T-cell (primary cell): ENCODE results near the gene GPR89A. TPM values are rescaled to one million over a fixed set of nuclear protein-coding genes. Genes with fewer than 3 reads are reported as not detected.
"Not testable (repeated sequence)": the region's sequence is repeated elsewhere in the genome, so short reads cannot be mapped to it uniquely, and the experiment has no call there.

Source experiments
- ATAC-seq, 4 experiments: fragments of 200-7000 bp in 3 of 4; fragments of 150-1000 bp in 1 of 4; cut with Tn5 transposase; replicated peaks in 1 of 4; 1 replicate in 3 of 4; 2 replicates in 1 of 4; pipeline ENCODE4 v1.10.0; 2021; ENCODE audit warnings: moderate library complexity in 3 of 4, mild to moderate bottlenecking in 2 of 4, moderate number of reproducible peaks in 1 of 4
- CTCF ChIA-PET, 2 donors: fragments of 300-600 bp; sonication (Branson Sonifier 250); formaldehyde crosslinking; loops; one replicate each; lab custom pipeline; 2022; ENCODE audit warnings: antibody characterized with exemption in 2 of 2; lab: Charles Lee
- POLR2A ChIA-PET, 2 donors: fragments of 300-600 bp; sonication (Branson Sonifier 250); formaldehyde crosslinking; loops; one replicate each; lab custom pipeline; 2022; ENCODE audit warnings: antibody characterized with exemption in 2 of 2; lab: Charles Lee
- DNase-seq, 35 experiments: peaks; one replicate each; pipeline versions ENCODE4 v3.0.0 to v3.0.0-alpha.2; 2013 to 2023
- H3K27ac ChIP-seq: one replicate; pipeline ENCODE4 v1.5.1; 2013; ENCODE audit warnings: low read length
- H3K27me3 ChIP-seq, 2 experiments: replicated peaks in 1 of 2; 1 replicate in 1 of 2; 2 replicates in 1 of 2; pipeline versions ENCODE4 v1.6.1 to v1.7.0; 2013; ENCODE audit warnings: low read length in 1 of 2, mixed read lengths in 1 of 2; ENCODE audit not compliant: control insufficient read depth in 2 of 2, insufficient read depth in 2 of 2; ENCODE audit errors: extremely low read depth in 1 of 2
- H3K36me3 ChIP-seq, 2 donors: 1 replicate in 1 of 2; 2 replicates in 1 of 2; pipeline versions ENCODE4 v1.6.1 to v1.7.0; 2013; ENCODE audit warnings: low read length in 1 of 2; ENCODE audit not compliant: control insufficient read depth in 2 of 2, insufficient read depth in 1 of 2; ENCODE audit errors: extremely low read depth in 1 of 2
- H3K4me1 ChIP-seq, 2 experiments: 1 replicate in 1 of 2; 2 replicates in 1 of 2; pipeline versions ENCODE4 v1.6.1 to v1.7.0; 2013; ENCODE audit warnings: low read length in 2 of 2, mixed read lengths in 1 of 2; ENCODE audit not compliant: insufficient read depth in 2 of 2, control insufficient read depth in 1 of 2; ENCODE audit errors: extremely low read depth in 1 of 2
- H3K4me3 ChIP-seq, 2 donors: 1 replicate in 1 of 2; 2 replicates in 1 of 2; pipeline versions ENCODE4 v1.5.1 to v1.7.0; 2013; ENCODE audit warnings: mild to moderate bottlenecking in 2 of 2, low read length in 1 of 2, moderate library complexity in 1 of 2; ENCODE audit not compliant: control insufficient read depth in 1 of 2; ENCODE audit errors: extremely low read depth in 1 of 2
- H3K9me3 ChIP-seq: 2 replicates; pipeline ENCODE4 v1.7.0; 2013
- H3K27ac Mint-ChIP-seq, 2 donors: one replicate each; pipeline ENCODE4 v1.8.0; 2020 to 2021; ENCODE audit warnings: mild to moderate bottlenecking in 2 of 2, mixed read lengths in 2 of 2
- H3K27me3 Mint-ChIP-seq, 2 donors: one replicate each; pipeline ENCODE4 v1.8.0; 2021 to 2022; ENCODE audit warnings: mixed read lengths in 2 of 2
- H3K36me3 Mint-ChIP-seq: one replicate; pipeline ENCODE4 v1.8.0; 2021; ENCODE audit warnings: mixed read lengths
- H3K4me1 Mint-ChIP-seq, 3 donors: one replicate each; pipeline ENCODE4 v1.8.0; 2020 to 2022; ENCODE audit warnings: mixed read lengths in 3 of 3, mild to moderate bottlenecking in 1 of 3
- H3K4me3 Mint-ChIP-seq, 3 donors: one replicate each; pipeline ENCODE4 v1.8.0; 2020 to 2022; ENCODE audit warnings: mild to moderate bottlenecking in 3 of 3, mixed read lengths in 3 of 3, moderate library complexity in 3 of 3
- H3K9me3 Mint-ChIP-seq, 3 donors: one replicate each; pipeline ENCODE4 v1.8.0; 2020 to 2022; ENCODE audit warnings: mixed read lengths in 3 of 3
- WGBS: methylation state at CpG from one replicate; pipeline ENCODE4 v1.1.5; 2013; ENCODE audit warnings: missing lambda C conversion rate; ENCODE audit not compliant: insufficient coverage; 5-methylcytosine and 5-hydroxymethylcytosine counted together
- total RNA-seq, 35 experiments: library from RNA in 6 of 35; stranded (reverse) in 6 of 35; fragments of 120-200 nt in 1 of 35; gene quantifications; one replicate each; pipeline versions ENCODE4 v1.2.1 to v1.2.4 and lab custom pipeline; 2013 to 2026

Gene GPR89A
- total RNA-seq, 5 donors from 2014 or later (not counting 1 experiment from before 2014, with no cell fraction given): 30.3 to 46.2 (median 35.0) TPM

- CTCF ChIA-PET, H3K27ac Mint-ChIP-seq, DNase-seq, H3K4me1 Mint-ChIP-seq, H3K4me1 ChIP-seq, H3K36me3 Mint-ChIP-seq, POLR2A ChIA-PET, H3K4me3 ChIP-seq, H3K9me3 ChIP-seq, H3K9me3 Mint-ChIP-seq, H3K27me3 ChIP-seq, ATAC-seq, H3K4me3 Mint-ChIP-seq, H3K27ac ChIP-seq, H3K36me3 ChIP-seq, H3K27me3 Mint-ChIP-seq: not testable (repeated sequence)
- no CpG with 5 or more reads among the region's 1 CpG for WGBS
Observed at GRCh38 chr1:145636237-145636636, 28.4 kb downstream of the GPR89A start.

- H3K4me1 Mint-ChIP-seq, H3K27ac Mint-ChIP-seq, CTCF ChIA-PET, H3K36me3 Mint-ChIP-seq, H3K36me3 ChIP-seq, H3K4me1 ChIP-seq, H3K27me3 ChIP-seq, H3K9me3 ChIP-seq, POLR2A ChIA-PET, H3K27ac ChIP-seq, H3K27me3 Mint-ChIP-seq, H3K4me3 Mint-ChIP-seq, ATAC-seq, H3K9me3 Mint-ChIP-seq, H3K4me3 ChIP-seq, DNase-seq: not testable (repeated sequence)
- no CpG with 5 or more reads among the region's 2 CpGs for WGBS
Observed at GRCh38 chr1:145641886-145642285, 34.1 kb downstream of the GPR89A start.

- H3K36me3 ChIP-seq, H3K9me3 ChIP-seq, H3K27me3 ChIP-seq, H3K4me3 ChIP-seq, H3K4me1 ChIP-seq, H3K27me3 Mint-ChIP-seq, H3K27ac ChIP-seq, H3K36me3 Mint-ChIP-seq, H3K9me3 Mint-ChIP-seq, POLR2A ChIA-PET, DNase-seq, H3K27ac Mint-ChIP-seq, H3K4me3 Mint-ChIP-seq, CTCF ChIA-PET, H3K4me1 Mint-ChIP-seq: not testable (repeated sequence)
- no CpG with 5 or more reads among the region's 1 CpG for whole genome bisulfite sequencing
- peak in 1 of 4 experiments; percentile 17 for ATAC-seq
Observed at GRCh38 chr1:145643990-145644389, 36.2 kb downstream of the GPR89A start.

- H3K9me3 Mint-ChIP-seq, H3K4me3 ChIP-seq, H3K4me1 Mint-ChIP-seq, ATAC-seq, H3K4me3 Mint-ChIP-seq, POLR2A ChIA-PET, H3K27me3 Mint-ChIP-seq, DNase-seq, H3K27ac ChIP-seq, H3K27me3 ChIP-seq, H3K36me3 ChIP-seq, H3K4me1 ChIP-seq, CTCF ChIA-PET, H3K9me3 ChIP-seq, H3K27ac Mint-ChIP-seq: not testable (repeated sequence)
- H3K36me3 Mint-ChIP-seq: peaks cover 20% of the 10 kb centered on the region
- no CpG with 5 or more reads among the region's 7 CpGs for WGBS
Observed at GRCh38 chr1:145656245-145656943, 48.6 kb downstream of the GPR89A start.

GRCh38 chr1:145662502-145662901, 54.7 kb downstream of the GPR89A start:
- H3K9me3 Mint-ChIP-seq, POLR2A ChIA-PET: not testable (repeated sequence)

GRCh38 chr1:145665015-145665414, 57.2 kb downstream of the GPR89A start:
- CTCF ChIA-PET, H3K27me3 ChIP-seq, ATAC-seq, DNase-seq, H3K4me1 ChIP-seq, H3K4me1 Mint-ChIP-seq, H3K9me3 ChIP-seq, H3K27ac Mint-ChIP-seq, H3K9me3 Mint-ChIP-seq, H3K36me3 ChIP-seq, H3K27ac ChIP-seq, POLR2A ChIA-PET, H3K4me3 ChIP-seq, H3K4me3 Mint-ChIP-seq, H3K27me3 Mint-ChIP-seq: not testable (repeated sequence)
- WGBS: no CpG with 5 or more reads among the region's 4 CpGs
- peaks cover 15% of the 10 kb centered on the region for H3K36me3 Mint-ChIP-seq

More at GRCh38 chr1:145662502-145662901, 54.7 kb downstream of the GPR89A start:
- H3K4me3 ChIP-seq, DNase-seq, H3K4me3 Mint-ChIP-seq, H3K27me3 Mint-ChIP-seq, ATAC-seq, H3K27ac ChIP-seq, H3K36me3 ChIP-seq, H3K4me1 ChIP-seq, CTCF ChIA-PET, H3K27ac Mint-ChIP-seq, H3K27me3 ChIP-seq, H3K4me1 Mint-ChIP-seq, H3K9me3 ChIP-seq: not testable (repeated sequence)
- no CpG with 5 or more reads among the region's 2 CpGs for WGBS
- H3K36me3 Mint-ChIP-seq: peaks cover 15% of the 10 kb centered on the region
